Limb (tissue), 2 donors: ENCODE measurements around the gene NSUN6.
"Not testable (repeated sequence)": the region's sequence is repeated elsewhere in the genome, so short reads cannot be mapped to it uniquely, and the experiment has no call there.

Source experiments
- DNase-seq, 2 donors: peaks; one replicate each; pipeline ENCODE4 v3.0.0-alpha.2; 2016; ENCODE audit errors: extremely low spot score in 2 of 2

NSUN6 gene

DNA sequence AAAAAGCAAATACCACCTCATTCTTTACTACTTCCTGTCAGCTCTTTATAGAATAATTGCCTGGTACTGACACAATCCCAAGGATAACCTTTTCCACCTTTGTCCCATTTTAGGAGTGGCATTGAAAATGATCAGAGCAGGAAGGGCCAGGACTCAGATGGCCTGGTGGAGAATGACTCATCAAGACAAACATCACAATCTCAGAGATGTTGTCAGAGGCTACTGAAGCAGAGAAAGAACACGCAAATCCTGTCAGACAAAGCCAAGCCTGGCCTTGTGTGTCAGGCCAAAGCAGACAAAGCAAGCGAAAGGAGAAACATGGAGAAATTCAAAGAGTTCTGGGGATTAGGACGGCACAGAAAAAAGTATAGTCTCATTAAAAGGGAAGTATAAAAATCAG lies 40.9 kb downstream of the NSUN6 start:
- no peak for DNase-seq

DNA sequence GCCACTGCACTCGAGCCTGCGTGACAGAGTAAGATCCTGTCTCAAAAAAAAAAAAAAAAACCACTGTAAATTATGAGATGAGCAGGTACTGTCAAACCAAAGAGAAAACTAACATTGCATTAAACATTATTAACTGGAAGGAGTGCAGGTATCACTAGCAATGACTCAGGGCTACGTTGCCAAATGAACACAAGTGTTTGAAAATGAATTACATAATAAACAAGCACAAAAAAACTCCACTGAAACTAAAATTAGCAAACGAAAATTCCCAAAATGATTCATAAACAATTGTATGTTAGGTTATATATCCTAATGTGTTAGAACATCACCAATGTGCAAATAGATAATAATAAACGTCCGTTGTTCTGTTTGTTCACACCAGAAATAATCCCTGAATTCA lies 42.8 kb downstream of the NSUN6 start:
- DNase-seq, result no peak

GRCh38 chr10:18607503-18608378 lies 43.6 kb downstream of the NSUN6 start:
- DNase-seq, result peak in 1 of 2 donors; percentile 36

DNA sequence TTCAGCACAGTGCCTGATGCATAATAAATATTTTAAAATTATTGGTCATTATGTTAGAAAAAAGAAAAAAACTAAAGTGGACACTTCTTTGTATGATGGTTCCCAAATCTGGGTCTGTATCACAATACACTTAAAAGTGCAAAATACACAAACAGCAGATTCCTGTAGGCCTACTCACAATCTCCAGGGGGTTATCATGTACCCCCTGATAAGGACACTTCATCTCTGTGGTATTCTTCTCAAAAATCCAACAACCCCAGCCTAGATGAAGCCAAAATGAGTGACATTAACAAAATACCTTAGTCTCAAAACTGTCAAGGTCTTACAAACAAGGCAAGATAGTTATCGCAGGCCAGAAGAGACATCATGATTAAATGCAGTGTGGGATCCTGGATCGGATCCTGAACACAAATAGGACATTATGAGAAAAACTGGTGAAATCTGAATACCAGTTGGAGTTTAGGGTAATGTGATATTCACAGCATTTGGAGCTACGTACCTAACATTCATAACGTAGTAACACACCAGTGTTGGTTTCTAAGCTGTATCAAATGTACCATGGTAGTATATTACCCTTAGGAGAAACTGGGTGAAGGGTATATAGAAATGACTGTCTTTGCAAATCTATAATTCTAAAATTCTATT lies 45.2 kb downstream of the NSUN6 start:
- no peak for DNase-seq

- no peak for DNase-seq
Measured at GRCh38 chr10:18601321-18601720, 50.1 kb downstream of the NSUN6 start.

- DNase-seq, result no peak
Measured at GRCh38 chr10:18599392-18599791, 52.0 kb downstream of the NSUN6 start.

- no peak for DNase-seq
Measured at GRCh38 chr10:18594574-18595156, 56.7 kb downstream of the NSUN6 start.

- not testable (repeated sequence) for DNase-seq
Measured at GRCh38 chr10:18591141-18591540, 60.2 kb downstream of the NSUN6 start.

GRCh38 chr10:18586637-18587036 lies 64.8 kb downstream of the NSUN6 start:
- not testable (repeated sequence) for DNase-seq

DNA sequence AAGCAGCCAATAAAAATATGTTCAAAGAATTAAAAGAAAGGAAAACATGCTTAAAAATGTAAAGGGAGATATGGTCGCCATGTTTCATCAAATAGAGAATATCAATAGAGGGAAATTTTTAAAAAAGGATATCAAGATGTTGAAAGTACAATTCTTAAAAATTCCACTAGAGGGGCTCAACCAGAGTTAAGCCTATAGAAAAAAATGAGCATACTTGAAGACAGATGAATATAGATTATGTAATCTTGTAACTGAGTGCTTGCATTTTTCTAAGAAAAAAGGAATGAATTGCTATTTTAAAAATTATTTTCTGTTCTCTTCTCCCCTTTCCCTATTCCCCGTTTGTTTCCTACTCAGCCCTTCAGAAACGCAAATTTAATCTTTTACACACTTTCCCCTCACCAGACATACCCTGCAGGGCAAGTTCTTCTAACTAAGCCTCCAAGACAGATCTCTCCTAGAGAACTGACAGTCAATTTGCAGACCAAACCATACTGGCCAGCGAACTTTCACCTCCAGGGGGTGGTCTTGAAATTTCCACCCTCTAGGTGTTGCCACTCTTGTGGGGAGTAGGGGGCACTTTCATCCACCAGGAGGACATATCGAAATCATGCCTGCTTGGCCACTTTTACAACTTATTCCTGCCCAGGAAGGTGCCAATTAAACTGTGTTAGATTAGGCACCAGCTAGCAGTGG lies 67.7 kb downstream of the NSUN6 start:
- no peak for DNase-seq

DNA sequence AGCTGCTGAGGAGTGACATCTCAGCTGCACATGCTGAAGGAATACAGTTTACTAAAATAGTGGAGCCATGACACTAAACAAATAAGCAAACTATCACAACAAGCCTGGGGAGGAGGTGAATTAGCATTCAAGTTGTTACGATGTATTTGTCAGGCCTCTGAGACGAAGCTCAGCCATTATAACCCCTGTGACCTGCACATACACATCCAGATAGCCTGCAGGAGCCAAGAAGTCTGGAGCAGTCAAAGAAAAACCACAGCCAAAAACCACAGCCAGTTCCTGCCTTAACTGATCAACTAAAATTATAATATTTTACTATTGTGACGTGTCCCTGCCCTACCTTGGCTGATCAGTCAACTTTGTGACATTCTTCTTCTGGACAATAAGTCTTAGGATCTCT lies 68.6 kb downstream of the NSUN6 start:
- DNase-seq, result no peak

- no peak for DNase-seq
Measured at GRCh38 chr10:18577823-18578685, 73.3 kb downstream of the NSUN6 start.

DNA sequence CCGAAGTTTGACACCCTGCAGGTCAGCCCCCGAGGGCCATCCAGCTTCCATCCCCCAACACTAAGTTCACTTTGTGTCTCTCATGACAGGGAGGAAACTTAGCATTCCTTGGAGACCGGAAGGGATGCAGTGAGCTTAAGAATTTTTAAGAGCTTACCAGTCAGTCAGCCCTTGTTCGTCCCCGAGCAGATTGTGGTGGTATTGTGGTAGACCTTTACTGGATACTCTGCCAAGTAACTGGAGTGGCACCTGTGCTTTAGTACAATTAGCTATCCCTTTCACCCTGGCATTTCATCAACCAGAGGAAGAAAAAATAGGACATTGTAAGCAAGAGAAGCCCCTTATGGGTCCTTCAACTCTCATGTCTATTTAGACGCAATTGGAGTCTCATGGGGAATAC lies 74.8 kb downstream of the NSUN6 start:
- DNase-seq, result no peak

DNA sequence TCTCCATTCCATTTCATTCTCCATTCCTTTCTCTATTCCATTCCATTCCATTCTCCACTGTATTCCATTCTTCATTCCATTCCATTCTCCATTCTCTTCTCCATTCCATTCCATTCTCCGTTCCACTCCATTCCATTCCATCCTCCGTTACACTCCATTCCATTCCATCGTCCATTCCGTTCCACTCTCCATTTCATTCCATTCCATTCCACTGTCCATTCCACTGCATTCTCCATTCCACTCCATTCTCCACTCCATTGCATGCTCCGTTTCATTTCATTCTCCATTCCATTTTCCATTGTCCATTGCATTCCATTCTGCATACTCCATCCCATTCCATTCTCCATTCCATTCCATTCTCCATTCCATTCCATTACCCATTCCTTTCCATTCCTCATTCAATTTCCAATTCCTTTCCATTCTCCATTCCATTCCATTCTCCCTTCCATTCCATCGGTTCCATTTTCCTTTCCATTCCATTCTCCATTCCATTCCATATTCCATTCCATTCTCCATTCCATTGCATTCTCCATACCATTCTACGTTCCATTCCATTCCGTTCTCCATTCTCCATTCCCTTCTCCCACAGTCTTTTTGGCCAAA lies 78.3 kb downstream of the NSUN6 start:
- no peak for DNase-seq

DNA sequence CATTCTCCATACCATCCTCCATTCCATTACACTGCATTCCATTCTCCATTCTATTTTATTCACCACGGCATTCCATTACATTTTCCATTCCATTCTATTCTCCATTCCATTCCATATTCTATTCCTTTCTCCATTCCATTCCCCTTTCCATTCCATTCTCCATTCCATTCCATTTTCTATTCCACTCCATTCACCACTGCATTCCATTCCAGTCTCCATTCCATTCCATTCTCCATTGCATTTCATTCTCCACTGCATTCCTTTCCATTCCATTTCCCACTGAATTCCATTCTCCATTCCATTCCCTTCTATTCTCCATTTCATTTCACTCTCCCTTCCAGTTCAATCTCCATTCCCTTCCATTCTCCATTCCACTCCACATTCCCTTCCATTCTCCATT lies 79.6 kb downstream of the NSUN6 start:
- DNase-seq, result no peak

DNA sequence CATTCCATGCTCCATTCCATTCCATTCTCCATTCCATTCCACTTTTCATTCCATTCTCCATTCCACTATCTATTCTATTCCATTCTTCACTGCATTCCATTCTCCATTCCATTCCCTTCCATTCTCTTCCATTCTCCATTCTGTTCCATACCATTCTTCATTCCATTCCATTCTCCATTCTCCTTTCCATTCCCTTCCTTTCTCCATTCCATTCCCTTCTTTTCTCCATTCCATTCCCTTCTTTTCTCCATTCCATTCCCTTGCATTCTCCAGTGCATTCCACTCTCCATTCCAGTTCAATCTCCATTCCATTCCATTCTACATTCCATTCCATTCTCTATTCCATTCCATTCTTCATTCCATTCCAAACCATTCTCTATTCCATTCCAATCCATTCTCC lies 80.3 kb downstream of the NSUN6 start:
- DNase-seq, result no peak

- not testable (repeated sequence) for DNase-seq
Measured at GRCh38 chr10:18570386-18570785, 81.0 kb downstream of the NSUN6 start.

DNA sequence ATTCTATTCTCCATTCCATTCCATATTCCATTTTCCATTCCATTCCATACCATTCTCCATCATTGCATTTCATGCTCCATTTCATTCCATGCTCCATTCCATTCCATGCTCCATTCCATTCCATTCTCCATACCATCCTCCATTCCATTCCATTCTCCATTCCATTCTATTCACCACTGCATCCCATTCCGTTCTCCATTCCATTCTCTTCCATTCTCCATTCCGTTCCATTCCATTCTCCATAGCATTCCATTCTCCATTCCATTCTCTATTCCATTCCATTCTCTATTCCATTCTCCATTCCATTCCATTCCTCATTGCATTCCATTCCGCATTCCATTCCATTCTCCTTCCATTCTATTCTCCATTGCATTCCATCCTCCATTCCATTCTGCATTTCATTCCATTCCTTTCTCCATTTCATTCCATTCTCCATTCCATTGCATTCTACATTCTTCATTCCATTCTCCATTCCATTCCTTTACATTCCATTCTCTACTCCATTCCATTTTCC lies 84.0 kb downstream of the NSUN6 start:
- DNase-seq, result no peak

- DNase-seq, result no peak
Measured at GRCh38 chr10:18566177-18566576, 85.2 kb downstream of the NSUN6 start.

- DNase-seq, result no peak
Measured at GRCh38 chr10:18565006-18565405, 86.4 kb downstream of the NSUN6 start.
